GM23338 (cell line): ENCODE results near the gene GNA12. TPM values are rescaled to one million over a fixed set of nuclear protein-coding genes. Genes with fewer than 3 reads are reported as not detected.

ENCODE experiments used
- ATAC-seq: fragments of 200-7000 bp; cut with Tn5 transposase; 3 replicates; pipeline ENCODE4 v1.9.1; 2020
- DNase-seq: peaks from one replicate; pipeline ENCODE4 v3.0.0-alpha.2; 2015; ENCODE audit warnings: low spot score
- H2AFZ ChIP-seq: fragments of 200-600 bp; sonication (generic); 2 replicates; pipeline ENCODE4 v1.8.0; 2016; ENCODE audit warnings: antibody characterized with exemption, mild to moderate bottlenecking, moderate library complexity
- H3F3A ChIP-seq: fragments of 200-600 bp; sonication (generic); replicated peaks from 2 replicates; pipeline ENCODE4 v1.8.0; 2017; ENCODE audit warnings: antibody characterized with exemption, mixed run types, low read depth
- H3K27ac ChIP-seq: fragments of 200-600 bp; sonication (generic); 2 replicates; pipeline ENCODE4 v1.6.1; 2016; ENCODE audit warnings: low read depth
- H3K27me3 ChIP-seq: fragments of 200-600 bp; sonication (generic); 2 replicates; pipeline ENCODE4 v1.8.0; 2016; ENCODE audit warnings: mild to moderate bottlenecking, mixed run types, moderate library complexity; ENCODE audit not compliant: insufficient read depth
- H3K36me3 ChIP-seq: fragments of 200-600 bp; sonication (generic); 2 replicates; pipeline ENCODE4 v1.8.0; 2016; ENCODE audit warnings: mild to moderate bottlenecking; ENCODE audit not compliant: insufficient read depth
- H3K4me1 ChIP-seq: fragments of 200-600 bp; sonication (generic); 2 replicates; pipeline ENCODE4 v1.8.0; 2016; ENCODE audit warnings: mild to moderate bottlenecking, moderate library complexity; ENCODE audit not compliant: insufficient read depth
- H3K4me2 ChIP-seq: fragments of 200-600 bp; sonication (generic); 2 replicates; pipeline ENCODE4 v1.7.1; 2017; ENCODE audit warnings: mixed run types
- H3K4me3 ChIP-seq: fragments of 200-600 bp; sonication (generic); 2 replicates; pipeline ENCODE4 v1.6.1; 2016; ENCODE audit warnings: mixed run types
- H3K79me2 ChIP-seq: fragments of 200-600 bp; sonication (generic); replicated peaks from 2 replicates; pipeline ENCODE4 v1.8.0; 2017; ENCODE audit warnings: mild to moderate bottlenecking; ENCODE audit not compliant: insufficient read depth
- H3K9me2 ChIP-seq: fragments of 200-600 bp; sonication (generic); 2 replicates; pipeline ENCODE4 v1.8.0; 2017; ENCODE audit not compliant: insufficient read depth
- H4K20me1 ChIP-seq: fragments of 200-600 bp; sonication (generic); replicated peaks from 2 replicates; pipeline ENCODE4 v1.8.0; 2017; ENCODE audit warnings: mild to moderate bottlenecking; ENCODE audit not compliant: insufficient read depth
- H3K27ac Mint-ChIP-seq: 2 replicates; pipeline ENCODE4 v1.8.0; 2020; ENCODE audit warnings: inconsistent platforms, mild to moderate bottlenecking, moderate library complexity, mixed read lengths
- H3K27me3 Mint-ChIP-seq: 3 replicates; pipeline ENCODE4 v1.8.0; 2022; ENCODE audit warnings: low read depth, mild to moderate bottlenecking, moderate library complexity, mixed read lengths, inconsistent platforms; ENCODE audit not compliant: insufficient read depth, poor library complexity
- H3K36me3 Mint-ChIP-seq: 3 replicates; pipeline ENCODE4 v1.8.0; 2021; ENCODE audit warnings: low read depth, mild to moderate bottlenecking, inconsistent platforms, moderate library complexity, mixed read lengths
- H3K4me1 Mint-ChIP-seq: 3 replicates; pipeline ENCODE4 v1.8.0; 2020; ENCODE audit warnings: mild to moderate bottlenecking, inconsistent platforms, mixed read lengths
- H3K4me3 Mint-ChIP-seq: 3 replicates; pipeline ENCODE4 v1.8.0; 2021; ENCODE audit warnings: moderate library complexity, mild to moderate bottlenecking, inconsistent platforms, mixed read lengths
- H3K9me3 Mint-ChIP-seq: 3 replicates; pipeline ENCODE4 v1.8.0; 2020; ENCODE audit warnings: moderate library complexity, mild to moderate bottlenecking, inconsistent platforms, mixed read lengths
- CREB1 ChIP-seq: fragments of 250-450 bp; sonication (Bioruptor Pico); IDR thresholded peaks from 2 replicates; pipeline ENCODE4 v1.5.0; 2020; ENCODE audit warnings: low read depth, mild to moderate bottlenecking, moderate library complexity
- EZH2 ChIP-seq: fragments of 200-600 bp; sonication (generic); IDR thresholded peaks from one replicate; pipeline ENCODE4 v1.8.0; 2017; ENCODE audit warnings: antibody characterized with exemption, mild to moderate bottlenecking, low read depth; ENCODE audit not compliant: unreplicated experiment
- EZH2phosphoT487 ChIP-seq: fragments of 200-600 bp; sonication (generic); IDR thresholded peaks from one replicate; pipeline ENCODE4 v1.8.1; 2018; ENCODE audit warnings: antibody characterized with exemption; ENCODE audit not compliant: unreplicated experiment
- JUNB ChIP-seq: IDR thresholded peaks from one replicate; pipeline ENCODE4 v1.6.1; 2016; ENCODE audit warnings: antibody characterized with exemption; ENCODE audit not compliant: unreplicated experiment
- NANOG ChIP-seq: IDR thresholded peaks from 2 replicates; pipeline ENCODE4 v1.6.1; 2016; ENCODE audit warnings: antibody characterized with exemption, borderline replicate concordance
- POLR2AphosphoS5 ChIP-seq: IDR thresholded peaks from 2 replicates; pipeline ENCODE4 v1.6.1; 2016; ENCODE audit warnings: antibody characterized with exemption, low read depth
- REST ChIP-seq: IDR thresholded peaks from one replicate; pipeline ENCODE4 v1.6.1; 2018; ENCODE audit warnings: antibody characterized with exemption; ENCODE audit not compliant: unreplicated experiment
- ZNF114 ChIP-seq: fragments of 250-450 bp; sonication (Bioruptor Pico); IDR thresholded peaks from 2 replicates; pipeline ENCODE4 v1.5.0; 2020; ENCODE audit warnings: mild to moderate bottlenecking, moderate library complexity
- ZNF331 ChIP-seq: fragments of 250-450 bp; sonication (Bioruptor Pico); IDR thresholded peaks from 2 replicates; pipeline ENCODE4 v1.5.0; 2020; ENCODE audit warnings: low read depth, mild to moderate bottlenecking, moderate library complexity
- ZNF462 ChIP-seq: fragments of 250-450 bp; sonication (Bioruptor Pico); IDR thresholded peaks from 2 replicates; pipeline ENCODE4 v1.5.0; 2020; ENCODE audit warnings: mild to moderate bottlenecking, moderate library complexity
- polyA plus RNA-seq: library from polyadenylated mRNA; unstranded; fragments of >200 nt; fragmentation: Nextera tagmentation; extraction: Ambion mirVana; gene quantifications from 2 replicates; pipeline ENCODE4 v1.2.1, GENCODE V29; 2016
- total RNA-seq: library from RNA; depleted of rRNA; stranded (reverse); fragments of >200 nt; shearing (Covaris generic); gene quantifications from 2 replicates; pipeline ENCODE4 v1.2.3, GENCODE V29; 2014

GNA12 gene
- total and polyA plus RNA-seq, 2 experiments from 2014 or later = 24.0 to 87.7 TPM

- TF ChIP-seq REST (no peak), JUNB (no peak), EZH2phosphoT487 (no peak)
Measured at GRCh38 chr7:2821842-2822507, 22.1 kb downstream of the GNA12 start (continued).

GRCh38 chr7:2821161-2821841, 22.8 kb downstream of the GNA12 start:
- Histone ChIP-seq H3F3A (peaks cover 28% of the 10 kb centered on the region; the same call in 1 of the 2 replicates), H3K79me2 (peaks cover 82% of the 10 kb centered on the region), H3K9me2 (no peaks in the 10 kb centered on the region), H3K27ac (peak overlapping the region; percentile 96), H3K4me3 (peak overlapping the region; percentile 23; the same call in 1 of the 2 replicates), H3K27me3 (no peaks in the 10 kb centered on the region), H3K4me1 (peaks cover 73% of the 10 kb centered on the region), H3K36me3 (no peaks in the 10 kb centered on the region), H4K20me1 (no peaks in the 10 kb centered on the region), H3K4me2 (peak overlapping the region; percentile 66), H2AFZ (no peak overlapping the region)
- H3K27ac Mint-ChIP-seq = peak overlapping the region; percentile 99
- H3K9me3 Mint-ChIP-seq = peaks cover 3% of the 10 kb centered on the region; the same call in 2 of the 3 replicates
- H3K4me1 Mint-ChIP-seq = peaks cover 84% of the 10 kb centered on the region
- DNase-seq = peak; percentile 80
- peaks cover 9% of the 10 kb centered on the region; the same call in 2 of the 3 replicates for H3K36me3 Mint-ChIP-seq
- peak overlapping the region; percentile 58 for H3K4me3 Mint-ChIP-seq
- H3K27me3 Mint-ChIP-seq = peaks cover 23% of the 10 kb centered on the region
- peak; percentile 57 for ATAC-seq
- TF ChIP-seq JUNB (no peak), ZNF114 (no peak), CREB1 (CRISPR knock-in tag) (no peak), REST (no peak), NANOG (peak; percentile 79), EZH2 (no peak), ZNF331 (no peak), POLR2AphosphoS5 (peak; percentile 28; the same call in 1 of the 2 replicates), ZNF462 (0 out of 2 replicates have a peak, but pooled peaks have one; percentile 23)
